ENCODE data around the gene PPP2R5C.

The PPP2R5C gene

DNA sequence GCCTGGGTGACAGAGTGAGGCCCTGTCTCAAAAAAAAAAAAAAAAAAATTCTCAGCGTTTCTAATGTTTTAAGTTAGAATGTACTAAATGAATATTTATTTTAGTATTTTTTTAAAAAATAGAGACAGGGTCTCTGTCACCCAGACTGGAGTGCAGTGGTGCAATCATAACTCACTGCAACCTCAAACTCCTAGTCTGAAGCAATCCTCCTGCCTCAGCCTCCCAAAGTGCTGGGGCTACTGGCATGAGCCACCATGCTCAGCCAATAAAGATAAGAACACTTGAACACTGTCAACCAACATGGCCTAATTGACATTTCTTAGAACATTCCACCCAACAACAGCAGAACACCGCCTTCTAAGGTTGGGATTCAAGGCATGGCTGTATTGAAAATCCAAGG is 197.8 kb downstream of the PPP2R5C start:
- Histone ChIP-seq H3F3A (ENCODE audit: control insufficient read depth, insufficient read depth) (no peaks in the 10 kb centered on the region), H3K4me2 (ENCODE audit: low read length) (no peak overlapping the region), H3K4me3 (ENCODE audit: low read length) (no peak overlapping the region), H3K9me3 (ENCODE audit: control insufficient read depth, insufficient read depth, low read length) (no peaks in the 10 kb centered on the region), H4K20me1 (ENCODE audit: control insufficient read depth, insufficient read depth, low read depth, low read length) (no peaks in the 10 kb centered on the region), H3K4me1 (ENCODE audit: control insufficient read depth, low read length) (peaks cover 11% of the 10 kb centered on the region), H3K36me3 (ENCODE audit: control insufficient read depth, low read length) (no peaks in the 10 kb centered on the region), H3K27ac (ENCODE audit: low read depth, low read length) (no peak overlapping the region), H3K9me2 (replicated peaks; ENCODE audit: control insufficient read depth, low read length) (no peaks in the 10 kb centered on the region), H3K27me3 (ENCODE audit: control insufficient read depth, low read length) (no peaks in the 10 kb centered on the region), H3K79me2 (ENCODE audit: control insufficient read depth, low read length) (no peaks in the 10 kb centered on the region)
- TF ChIP-seq EZH2phosphoT487 (IDR thresholded peaks at IDR 0.05; ENCODE audit: borderline replicate concordance, low read length): no peak
- TF ChIP-seq CTCF (IDR thresholded peaks at IDR 0.05; ENCODE audit: low read depth, low read length, poor library complexity, severe bottlenecking): no peak

DNA sequence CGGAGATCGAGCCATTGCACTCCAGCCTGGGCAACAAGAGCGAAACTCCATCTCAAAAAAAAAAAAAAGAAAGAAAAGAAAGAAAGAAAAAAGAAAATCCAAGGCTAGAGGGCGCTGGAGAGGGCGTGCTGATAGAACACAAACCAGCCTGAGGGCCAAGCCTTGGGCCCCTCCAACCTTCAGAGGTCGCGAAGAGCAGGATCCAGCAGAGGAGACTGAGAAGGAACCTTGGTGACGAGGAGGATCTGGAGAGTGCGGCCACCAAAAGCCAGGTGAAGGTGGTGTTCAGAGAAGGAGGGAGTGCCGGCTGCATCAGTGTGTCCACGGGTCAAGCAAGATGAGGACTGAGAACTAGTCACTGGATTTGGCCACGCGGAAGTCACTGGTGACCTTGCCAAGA is 198.7 kb downstream of the PPP2R5C start:
- Histone ChIP-seq H3K27ac (ENCODE audit: low read depth, low read length) (no peak overlapping the region), H3K4me3 (ENCODE audit: low read length) (no peak overlapping the region), H3K9me2 (replicated peaks; ENCODE audit: control insufficient read depth, low read length) (no peaks in the 10 kb centered on the region), H3K79me2 (ENCODE audit: control insufficient read depth, low read length) (peaks cover 9% of the 10 kb centered on the region), H3K4me2 (ENCODE audit: low read length) (no peak overlapping the region), H3K36me3 (ENCODE audit: control insufficient read depth, low read length) (peaks cover 5% of the 10 kb centered on the region), H3F3A (ENCODE audit: control insufficient read depth, insufficient read depth) (no peaks in the 10 kb centered on the region), H3K4me1 (ENCODE audit: control insufficient read depth, low read length) (peaks cover 11% of the 10 kb centered on the region), H3K9me3 (ENCODE audit: control insufficient read depth, insufficient read depth, low read length) (no peaks in the 10 kb centered on the region), H4K20me1 (ENCODE audit: control insufficient read depth, insufficient read depth, low read depth, low read length) (no peaks in the 10 kb centered on the region), H3K27me3 (ENCODE audit: control insufficient read depth, low read length) (no peaks in the 10 kb centered on the region)
- TF ChIP-seq EZH2phosphoT487 (IDR thresholded peaks at IDR 0.05; ENCODE audit: borderline replicate concordance, low read length) (no peak), CTCF (IDR thresholded peaks at IDR 0.05; ENCODE audit: low read depth, low read length, poor library complexity, severe bottlenecking) (peak; percentile 55)

DNA sequence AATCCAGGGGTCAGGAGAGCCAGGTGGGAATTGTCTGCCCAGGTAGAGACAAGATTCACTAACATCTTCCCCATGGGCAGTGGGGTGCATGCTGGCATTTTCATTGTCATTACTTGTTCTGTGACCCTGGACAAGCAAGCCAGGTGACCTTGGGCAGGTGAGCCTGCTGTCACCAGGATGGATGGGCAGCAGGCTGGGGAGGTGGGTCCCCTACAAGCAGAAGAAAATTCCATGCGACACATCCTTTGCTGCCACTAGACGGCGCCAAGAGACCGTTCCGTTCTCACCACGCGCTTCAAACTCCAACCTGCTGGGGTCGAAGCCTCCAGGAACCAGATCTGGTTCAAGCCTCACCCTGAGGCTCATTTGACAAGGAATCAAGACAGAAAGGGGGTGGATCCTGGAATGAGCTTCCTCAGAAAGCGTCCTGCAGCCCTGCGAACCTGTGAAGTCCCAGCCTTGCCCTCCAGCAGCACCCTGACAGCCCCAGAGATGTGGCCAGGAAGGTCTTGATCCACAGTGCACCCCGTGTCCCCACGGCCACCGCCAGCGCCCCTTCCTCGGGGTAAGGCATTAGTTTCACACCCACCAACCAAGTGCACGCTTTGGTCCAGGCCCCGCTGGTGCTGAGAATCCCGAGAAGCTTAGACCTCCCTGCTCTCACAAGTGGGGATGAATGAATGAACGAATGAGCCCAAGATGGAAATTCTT is 199.7 kb downstream of the PPP2R5C start:
- H3K36me3 ChIP-seq (ENCODE audit: control insufficient read depth, low read length): peaks cover 12% of the 10 kb centered on the region
- H3K9me3 ChIP-seq (ENCODE audit: control insufficient read depth, insufficient read depth, low read length): no peaks in the 10 kb centered on the region
- no peak overlapping the region for H3K4me2 ChIP-seq (ENCODE audit: low read length)
- peaks cover 18% of the 10 kb centered on the region for H3K79me2 ChIP-seq (ENCODE audit: control insufficient read depth, low read length)
- H3K9me2 ChIP-seq (replicated peaks; ENCODE audit: control insufficient read depth, low read length): no peaks in the 10 kb centered on the region
- no peak overlapping the region for H3K4me3 ChIP-seq (ENCODE audit: low read length)
- TF ChIP-seq CTCF (IDR thresholded peaks at IDR 0.05; ENCODE audit: low read depth, low read length, poor library complexity, severe bottlenecking) (peak; percentile 77), EZH2phosphoT487 (IDR thresholded peaks at IDR 0.05; ENCODE audit: borderline replicate concordance, low read length) (no peak)
- peaks cover 6% of the 10 kb centered on the region for H4K20me1 ChIP-seq (ENCODE audit: control insufficient read depth, insufficient read depth, low read depth, low read length)
- peaks cover 16% of the 10 kb centered on the region for H3K4me1 ChIP-seq (ENCODE audit: control insufficient read depth, low read length)
- no peak overlapping the region for H3K27ac ChIP-seq (ENCODE audit: low read depth, low read length)
- no peaks in the 10 kb centered on the region for H3K27me3 ChIP-seq (ENCODE audit: control insufficient read depth, low read length)
- H3F3A ChIP-seq (ENCODE audit: control insufficient read depth, insufficient read depth): no peaks in the 10 kb centered on the region

Measured in DOHH2 (cell line).